ENCODE results near the gene GRIA1. TPM values are rescaled to one million over a fixed set of nuclear protein-coding genes. Genes with fewer than 3 reads are reported as not detected.

GRIA1 gene
- total and polyA plus RNA-seq, 2 of the 13 experiments (the other 11 are each of a cell fraction or from before 2014, with no cell fraction given) = not detected

- in situ Hi-C loops (cut with HindIII; ENCODE audit: extremely low pct_ligation_motif_present, low pct_unique_long_range_greater_than_20kb) = no loop called here
- Histone ChIP-seq H3K27me3 (ENCODE audit: control insufficient read depth in 1 of 2, insufficient read depth in 2 of 2, low read length in 2 of 2) (peaks cover 0 to 4% of the 10 kb centered on the region in 2 experiments; a peak in 3 of 5 replicates), H2AFZ (ENCODE audit: low read length) (no peak overlapping the region), H3K9ac (ENCODE audit: insufficient read depth, low read depth, low read length) (no peak overlapping the region), H3K27ac (ENCODE audit: extremely low read length, insufficient read depth, low read length) (no peak overlapping the region), H3K36me3 (replicated peaks in 1 of 2; ENCODE audit: control insufficient read depth in 1 of 2, insufficient read depth in 2 of 2, low read length in 2 of 2) (no peaks in the 10 kb centered on the region), H3K79me2 (ENCODE audit: insufficient read depth, low read length) (no peaks in the 10 kb centered on the region), H3K4me1 (ENCODE audit: insufficient read depth, low read length) (no peaks in the 10 kb centered on the region), H3K4me3 (replicated peaks in 1 of 3; ENCODE audit: insufficient read depth in 1 of 3, low read depth in 2 of 3, low read length in 3 of 3) (no peak overlapping the region), H3K4me2 (ENCODE audit: low read depth, low read length) (no peak overlapping the region), H4K20me1 (ENCODE audit: insufficient read depth, low read length) (no peaks in the 10 kb centered on the region), H3K9me3 (ENCODE audit: low read length) (no peaks in the 10 kb centered on the region)
- ChIA-PET CTCF (ENCODE audit: low intra/inter-chr PET ratio, low total read pairs) (no interaction called here), POLR2A (no interaction called here)
- TF ChIP-seq FOXO1 (CRISPR knock-in tag; IDR thresholded peaks at IDR 0.05) (no peak), ZSCAN30 (CRISPR knock-in tag; IDR thresholded peaks at IDR 0.05) (no peak), PPARG (CRISPR knock-in tag; conservative IDR thresholded peaks at IDR 0.05) (no peak), ZNF570 (CRISPR knock-in tag; IDR thresholded peaks at IDR 0.05; ENCODE audit: borderline replicate concordance) (no peak)
- intact Hi-C loops (cut with micrococcal nuclease; ENCODE audit: unreplicated experiment) = no loop called here
- no TSS peak for BruUV-seq (replicated peaks)
- DNase-seq (ENCODE audit: low spot score) = no peak
- no peak for ATAC-seq
- FAIRE-seq = no peak
- WGBS (ENCODE audit: low lambda C conversion rate) = 0% methylated on average over 2 of the region's 2 CpGs
These were observed 4.8 kb upstream of the GRIA1 start for GRCh38 chr5:153485641-153486040.

GRCh38 chr5:153486771-153487170, 3.7 kb upstream of the GRIA1 start:
- DNase-seq (ENCODE audit: low spot score) (no peak), FAIRE-seq (no peak), ATAC-seq (no peak)
- in situ Hi-C loops (cut with HindIII; ENCODE audit: extremely low pct_ligation_motif_present, low pct_unique_long_range_greater_than_20kb) = no loop called here
- H3K36me3 ChIP-seq (replicated peaks in 1 of 2; ENCODE audit: control insufficient read depth in 1 of 2, insufficient read depth in 2 of 2, low read length in 2 of 2) = no peaks in the 10 kb centered on the region
- H2AFZ ChIP-seq (ENCODE audit: low read length) = no peak overlapping the region
- H3K79me2 ChIP-seq (ENCODE audit: insufficient read depth, low read length) = no peaks in the 10 kb centered on the region
- WGBS (ENCODE audit: low lambda C conversion rate) = 2% methylated on average over 2 of the region's 2 CpGs
- no peak overlapping the region for H3K4me2 ChIP-seq (ENCODE audit: low read depth, low read length)
- H3K9me3 ChIP-seq (ENCODE audit: low read length) = no peaks in the 10 kb centered on the region
- CTCF ChIA-PET (ENCODE audit: low intra/inter-chr PET ratio, low total read pairs) = no interaction called here
- intact Hi-C loops (cut with micrococcal nuclease; ENCODE audit: unreplicated experiment) = no loop called here
- H4K20me1 ChIP-seq (ENCODE audit: insufficient read depth, low read length) = no peaks in the 10 kb centered on the region
- H3K9ac ChIP-seq (ENCODE audit: insufficient read depth, low read depth, low read length) = no peak overlapping the region
- H3K4me3 ChIP-seq (replicated peaks in 1 of 3; ENCODE audit: insufficient read depth in 1 of 3, low read depth in 2 of 3, low read length in 3 of 3) = no peak overlapping the region
- no peaks in the 10 kb centered on the region for H3K4me1 ChIP-seq (ENCODE audit: insufficient read depth, low read length)
- H3K27me3 ChIP-seq (ENCODE audit: control insufficient read depth in 1 of 2, insufficient read depth in 2 of 2, low read length in 2 of 2) = peaks cover 0 to 16% of the 10 kb centered on the region in 2 experiments; a peak in 4 of 5 replicates
- BruUV-seq (replicated peaks) = no TSS peak
- no peak overlapping the region for H3K27ac ChIP-seq (ENCODE audit: extremely low read length, insufficient read depth, low read length)
- POLR2A ChIA-PET = no interaction called here
- TF ChIP-seq MAX (IDR thresholded peaks at IDR 0.05) (no peak), CC2D1A (CRISPR knock-in tag; IDR thresholded peaks at IDR 0.05) (no peak), ZNF710 (CRISPR knock-in tag; IDR thresholded peaks at IDR 0.05; ENCODE audit: borderline replicate concordance) (no peak), ZSCAN29 (CRISPR knock-in tag; conservative IDR thresholded peaks at IDR 0.05) (no peak), ZNF331 (CRISPR knock-in tag; IDR thresholded peaks at IDR 0.05) (no peak), ARID2 (CRISPR knock-in tag; IDR thresholded peaks at IDR 0.05; ENCODE audit: borderline replicate concordance) (no peak), HMGXB4 (CRISPR knock-in tag; IDR thresholded peaks at IDR 0.05; ENCODE audit: borderline replicate concordance in 1 of 2, low read depth in 1 of 2) (no peak), ZNF280D (CRISPR knock-in tag; IDR thresholded peaks at IDR 0.05) (no peak)
